ENCODE results near the gene RAD51AP2. TPM values are rescaled to one million over a fixed set of nuclear protein-coding genes. Genes with fewer than 3 reads are reported as not detected.

The RAD51AP2 gene
- total RNA-seq, 1 donor, result not detected

- Histone ChIP-seq H2AFZ (ENCODE audit: low read length) (peak overlapping the region; percentile 76), H3K27ac (ENCODE audit: low read depth, low read length) (no peak overlapping the region), H3K79me2 (ENCODE audit: insufficient read depth, low read length) (no peaks in the 10 kb centered on the region), H3K4me3 (ENCODE audit: insufficient read depth, low read length) (peak overlapping the region; percentile 69), H3K9me3 (ENCODE audit: low read depth, low read length) (no peaks in the 10 kb centered on the region), H3K4me2 (ENCODE audit: insufficient read depth, low read length) (peak overlapping the region; percentile 88), H3K27me3 (ENCODE audit: insufficient read depth, low read length) (peaks cover 55% of the 10 kb centered on the region), H3K36me3 (ENCODE audit: insufficient read depth, low read length) (no peaks in the 10 kb centered on the region), H3K4me1 (ENCODE audit: insufficient read depth, low read length) (no peaks in the 10 kb centered on the region), H4K20me1 (ENCODE audit: insufficient read depth, low read length) (no peaks in the 10 kb centered on the region)
- DNase-seq (ENCODE audit: insufficient read length, low spot score, missing footprints), result peak; percentile 76
- TF ChIP-seq CTCF (IDR thresholded peaks at IDR 0.05; ENCODE audit: extremely low read depth, low read depth, low read length), result no peak
Measured at GRCh38 chr2:17538022-17538843, 20.0 kb upstream of the RAD51AP2 start.

DNA sequence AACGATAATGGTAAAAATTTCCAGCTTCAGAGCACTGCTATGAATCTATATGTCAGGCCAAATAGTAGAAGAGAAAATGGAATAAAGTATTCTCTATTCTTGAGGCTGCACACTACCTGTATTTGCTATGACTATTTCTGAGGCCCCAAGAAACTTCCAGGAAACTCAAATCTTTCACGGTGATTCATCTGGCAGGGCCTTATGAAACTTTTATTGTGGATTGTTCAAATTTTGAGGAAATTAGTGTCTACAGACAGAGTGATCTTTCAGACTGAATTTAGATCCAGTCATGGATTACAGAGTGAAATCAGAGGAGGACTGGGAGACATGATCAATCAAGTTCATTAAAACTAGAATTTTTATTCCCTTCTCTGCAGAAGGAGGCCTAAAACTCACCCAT lies 18.2 kb upstream of the RAD51AP2 start:
- Histone ChIP-seq H4K20me1 (ENCODE audit: insufficient read depth, low read length) (no peaks in the 10 kb centered on the region), H2AFZ (ENCODE audit: low read length) (no peak overlapping the region), H3K4me2 (ENCODE audit: insufficient read depth, low read length) (no peak overlapping the region), H3K36me3 (ENCODE audit: insufficient read depth, low read length) (no peaks in the 10 kb centered on the region), H3K27me3 (ENCODE audit: insufficient read depth, low read length) (peaks cover 39% of the 10 kb centered on the region), H3K27ac (ENCODE audit: low read depth, low read length) (no peak overlapping the region), H3K79me2 (ENCODE audit: insufficient read depth, low read length) (no peaks in the 10 kb centered on the region), H3K4me1 (ENCODE audit: insufficient read depth, low read length) (no peaks in the 10 kb centered on the region), H3K4me3 (ENCODE audit: insufficient read depth, low read length) (no peak overlapping the region), H3K9me3 (ENCODE audit: low read depth, low read length) (no peaks in the 10 kb centered on the region)
- DNase-seq (ENCODE audit: insufficient read length, low spot score, missing footprints), result no peak
- TF ChIP-seq CTCF (IDR thresholded peaks at IDR 0.05; ENCODE audit: extremely low read depth, low read depth, low read length), result no peak

DNA sequence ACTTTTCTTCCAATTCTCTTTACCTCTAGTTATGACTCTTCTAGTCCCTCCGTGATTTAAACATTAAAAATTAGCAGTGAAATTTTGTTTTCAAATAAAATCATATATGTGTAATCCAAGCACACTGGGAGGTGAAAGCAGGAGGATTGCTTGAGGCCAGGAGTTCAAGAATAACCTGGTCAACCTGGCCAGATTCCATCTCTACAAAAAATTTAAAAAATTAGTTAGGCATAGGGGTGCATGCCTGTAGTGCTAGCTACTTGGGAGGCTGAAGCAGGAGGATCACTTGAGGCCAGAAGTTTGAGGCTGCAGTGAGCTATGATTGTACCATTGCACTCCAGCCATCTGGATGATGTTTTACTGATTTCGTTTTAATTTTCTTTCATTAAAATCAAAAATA lies 15.3 kb upstream of the RAD51AP2 start:
- no peaks in the 10 kb centered on the region for H3K4me1 ChIP-seq (ENCODE audit: insufficient read depth, low read length)
- no peaks in the 10 kb centered on the region for H3K9me3 ChIP-seq (ENCODE audit: low read depth, low read length)
- H2AFZ ChIP-seq (ENCODE audit: low read length), result no peak overlapping the region
- H3K4me2 ChIP-seq (ENCODE audit: insufficient read depth, low read length), result no peak overlapping the region
- no peak for DNase-seq (ENCODE audit: insufficient read length, low spot score, missing footprints)
- no peaks in the 10 kb centered on the region for H4K20me1 ChIP-seq (ENCODE audit: insufficient read depth, low read length)
- no peak overlapping the region for H3K4me3 ChIP-seq (ENCODE audit: insufficient read depth, low read length)
- H3K27me3 ChIP-seq (ENCODE audit: insufficient read depth, low read length), result peaks cover 11% of the 10 kb centered on the region
- H3K79me2 ChIP-seq (ENCODE audit: insufficient read depth, low read length), result no peaks in the 10 kb centered on the region
- TF ChIP-seq CTCF (IDR thresholded peaks at IDR 0.05; ENCODE audit: extremely low read depth, low read depth, low read length), result no peak
- no peak overlapping the region for H3K27ac ChIP-seq (ENCODE audit: low read depth, low read length)
- no peaks in the 10 kb centered on the region for H3K36me3 ChIP-seq (ENCODE audit: insufficient read depth, low read length)

GRCh38 chr2:17529771-17530170 lies 11.5 kb upstream of the RAD51AP2 start:
- H2AFZ ChIP-seq (ENCODE audit: low read length), result no peak overlapping the region
- no peak for DNase-seq (ENCODE audit: insufficient read length, low spot score, missing footprints)
- H3K27me3 ChIP-seq (ENCODE audit: insufficient read depth, low read length), result peaks cover 4% of the 10 kb centered on the region
- H3K4me1 ChIP-seq (ENCODE audit: insufficient read depth, low read length), result no peaks in the 10 kb centered on the region
- TF ChIP-seq CTCF (IDR thresholded peaks at IDR 0.05; ENCODE audit: extremely low read depth, low read depth, low read length), result no peak
- no peaks in the 10 kb centered on the region for H4K20me1 ChIP-seq (ENCODE audit: insufficient read depth, low read length)
- no peak overlapping the region for H3K4me2 ChIP-seq (ENCODE audit: insufficient read depth, low read length)
- no peak overlapping the region for H3K27ac ChIP-seq (ENCODE audit: low read depth, low read length)
- H3K79me2 ChIP-seq (ENCODE audit: insufficient read depth, low read length), result no peaks in the 10 kb centered on the region
- H3K9me3 ChIP-seq (ENCODE audit: low read depth, low read length), result no peaks in the 10 kb centered on the region
- no peaks in the 10 kb centered on the region for H3K36me3 ChIP-seq (ENCODE audit: insufficient read depth, low read length)
- no peak overlapping the region for H3K4me3 ChIP-seq (ENCODE audit: insufficient read depth, low read length)

Data from osteoblast (primary cell).